HG03575 (cell line): ENCODE measurements around the gene GLRA1.
"Not testable (repeated sequence)": the region's sequence is repeated elsewhere in the genome, so short reads cannot be mapped to it uniquely, and the experiment has no call there.

Experiments used
- ATAC-seq: cut with Tn5 transposase; IDR thresholded peaks from one replicate; pipeline ENCODE4 v1.9.1; 2021; ENCODE audit not compliant: unreplicated experiment, insufficient number of reproducible peaks, low FRiP score; ENCODE audit errors: extremely low read depth

GLRA1 gene

GRCh38 chr5:151795426-151795825 lies 129.2 kb downstream of the GLRA1 start:
- no peak for ATAC-seq

- ATAC-seq = no peak
Measured at GRCh38 chr5:151793358-151793757, 131.3 kb downstream of the GLRA1 start.

- ATAC-seq = no peak
Measured at GRCh38 chr5:151787817-151788216, 136.8 kb downstream of the GLRA1 start.

GRCh38 chr5:151786468-151786867 lies 138.2 kb downstream of the GLRA1 start:
- ATAC-seq = no peak

GRCh38 chr5:151784141-151784540 lies 140.5 kb downstream of the GLRA1 start:
- no peak for ATAC-seq

GRCh38 chr5:151783664-151784063 lies 141.0 kb downstream of the GLRA1 start:
- ATAC-seq = not testable (repeated sequence)

- no peak for ATAC-seq
Measured at GRCh38 chr5:151781201-151781600, 143.4 kb downstream of the GLRA1 start.

GRCh38 chr5:151780348-151780747 lies 144.3 kb downstream of the GLRA1 start:
- no peak for ATAC-seq

- ATAC-seq = no peak
Measured at GRCh38 chr5:151779531-151780125, 145.0 kb downstream of the GLRA1 start.

- no peak for ATAC-seq
Measured at GRCh38 chr5:151775025-151775606, 149.5 kb downstream of the GLRA1 start.

GRCh38 chr5:151773951-151774350 lies 150.7 kb downstream of the GLRA1 start:
- ATAC-seq = no peak

GRCh38 chr5:151772846-151773561 lies 151.6 kb downstream of the GLRA1 start:
- ATAC-seq = no peak
